Forelimb muscle (tissue), 1 donor: Measurements from ENCODE around the gene KIF4A. TPM values are rescaled to one million over a fixed set of nuclear protein-coding genes. Genes with fewer than 3 reads are reported as not detected.

Experiments used
- polyA plus RNA-seq: library from polyadenylated mRNA; unstranded; fragments of 120-200 nt; gene quantifications from one replicate; pipeline ENCODE4 v1.2.1, GENCODE V29; 2013; ENCODE audit not compliant: insufficient read length

KIF4A gene
- polyA plus RNA-seq, 1 donor = 5.5 TPM

Other genes starting within 250 kb of the KIF4A start
- not detected for gene AWAT2, start 240.2 kb upstream of the KIF4A start, polyA plus RNA-seq
- not detected for gene OTUD6A, start 227.6 kb upstream of the KIF4A start, polyA plus RNA-seq
- 132 TPM for gene IGBP1, start 156.7 kb upstream of the KIF4A start, polyA plus RNA-seq
- gene DGAT2L6, start 112.6 kb upstream of the KIF4A start, polyA plus RNA-seq = not detected
- not detected for gene AWAT1, start 55.4 kb upstream of the KIF4A start, polyA plus RNA-seq
- 0.25 TPM for gene P2RY4, start 29.9 kb upstream of the KIF4A start, polyA plus RNA-seq
- gene ARR3, start 21.8 kb upstream of the KIF4A start, polyA plus RNA-seq = 0.43 TPM
- gene RAB41, start 7.9 kb upstream of the KIF4A start, polyA plus RNA-seq = 0.68 TPM
- gene PDZD11, start 177 bp upstream of the KIF4A start, polyA plus RNA-seq = 36.0 TPM
- gene GDPD2, start 133.2 kb downstream of the KIF4A start, polyA plus RNA-seq = 0.56 TPM
- gene DLG3, start 154.7 kb downstream of the KIF4A start, polyA plus RNA-seq = 4.9 TPM